Astrocyte (in vitro differentiated cells and primary cell): ENCODE results near the gene SNX5. TPM values are rescaled to one million over a fixed set of nuclear protein-coding genes. Genes with fewer than 3 reads are reported as not detected.

Experiments used
- DNase-seq: peaks from one replicate; pipeline ENCODE4 v3.0.0-alpha.2; 2010; ENCODE audit warnings: low read depth
- FAIRE-seq: peaks from 2 replicates; lab custom pipeline; 2011; peaks lifted over from hg19 to GRCh38; lab: Jason Lieb, UNC
- H2AFZ ChIP-seq: 2 replicates; pipeline ENCODE4 v1.6.0; 2012; ENCODE audit warnings: low read depth, low read length, inconsistent platforms
- H3K27ac ChIP-seq: 2 replicates; pipeline ENCODE4 v1.5.1; 2011; ENCODE audit warnings: low read depth, low read length, inconsistent platforms
- H3K27me3 ChIP-seq: 2 replicates; pipeline ENCODE4 v1.6.0; 2011; ENCODE audit warnings: low read length, inconsistent platforms; ENCODE audit not compliant: insufficient read depth
- H3K36me3 ChIP-seq: 2 replicates; pipeline ENCODE4 v1.5.1; 2011; ENCODE audit warnings: low read length, inconsistent platforms; ENCODE audit not compliant: insufficient read depth
- H3K4me1 ChIP-seq: 2 replicates; pipeline ENCODE4 v1.5.1; 2011; ENCODE audit warnings: low read length, inconsistent platforms; ENCODE audit not compliant: insufficient read depth
- H3K4me2 ChIP-seq: 2 replicates; pipeline ENCODE4 v1.6.0; 2012; ENCODE audit warnings: low read length, inconsistent platforms
- H3K4me3 ChIP-seq: 2 replicates; pipeline ENCODE4 v1.5.1; 2011; ENCODE audit warnings: low read depth, mild to moderate bottlenecking, low read length, inconsistent platforms; ENCODE audit not compliant: insufficient read depth
- H3K79me2 ChIP-seq: 2 replicates; pipeline ENCODE4 v1.6.0; 2012; ENCODE audit warnings: mild to moderate bottlenecking, low read length, inconsistent platforms; ENCODE audit not compliant: insufficient read depth
- H3K9ac ChIP-seq: 2 replicates; pipeline ENCODE4 v1.6.0; 2012; ENCODE audit warnings: mild to moderate bottlenecking, low read length, inconsistent platforms
- H3K9me3 ChIP-seq: 2 replicates; pipeline ENCODE4 v1.5.1; 2012; ENCODE audit warnings: low read depth, mild to moderate bottlenecking, low read length, inconsistent platforms; ENCODE audit not compliant: insufficient read depth
- H4K20me1 ChIP-seq: 2 replicates; pipeline ENCODE4 v1.6.0; 2012; ENCODE audit warnings: low read length, inconsistent platforms; ENCODE audit not compliant: insufficient read depth
- H3K27ac Mint-ChIP-seq: one replicate; pipeline ENCODE4 v1.8.0; 2021; ENCODE audit warnings: mild to moderate bottlenecking, mixed read lengths; ENCODE audit not compliant: unreplicated experiment
- H3K27me3 Mint-ChIP-seq: one replicate; pipeline ENCODE4 v1.8.0; 2021; ENCODE audit warnings: low read depth, mixed read lengths; ENCODE audit not compliant: unreplicated experiment
- H3K36me3 Mint-ChIP-seq: one replicate; pipeline ENCODE4 v1.8.0; 2021; ENCODE audit warnings: low read depth, mixed read lengths; ENCODE audit not compliant: unreplicated experiment
- H3K4me1 Mint-ChIP-seq: one replicate; pipeline ENCODE4 v1.8.0; 2021; ENCODE audit warnings: low read depth, mixed read lengths; ENCODE audit not compliant: unreplicated experiment
- H3K4me3 Mint-ChIP-seq: one replicate; pipeline ENCODE4 v1.8.0; 2021; ENCODE audit warnings: mild to moderate bottlenecking, moderate library complexity, mixed read lengths; ENCODE audit not compliant: unreplicated experiment
- H3K9me3 Mint-ChIP-seq: one replicate; pipeline ENCODE4 v1.8.0; 2021; ENCODE audit warnings: mild to moderate bottlenecking, mixed read lengths; ENCODE audit not compliant: unreplicated experiment
- CTCF ChIP-seq: IDR thresholded peaks from 2 replicates; pipeline ENCODE4 v1.5.1; 2011; ENCODE audit warnings: low read depth, mild to moderate bottlenecking, inconsistent platforms, low read length, moderate library complexity; ENCODE audit not compliant: insufficient read depth
- EZH2 ChIP-seq: IDR thresholded peaks from 2 replicates; pipeline ENCODE4 v1.6.1; 2012; ENCODE audit warnings: mild to moderate bottlenecking, low read length, inconsistent platforms; ENCODE audit not compliant: insufficient read depth
- total RNA-seq: library from RNA; stranded (reverse); gene quantifications from 2 replicates; pipeline ENCODE4 v1.2.1, GENCODE V29; 2021

Gene SNX5
- total RNA-seq, 1 donor from 2014 or later: 95.1 TPM

DNA sequence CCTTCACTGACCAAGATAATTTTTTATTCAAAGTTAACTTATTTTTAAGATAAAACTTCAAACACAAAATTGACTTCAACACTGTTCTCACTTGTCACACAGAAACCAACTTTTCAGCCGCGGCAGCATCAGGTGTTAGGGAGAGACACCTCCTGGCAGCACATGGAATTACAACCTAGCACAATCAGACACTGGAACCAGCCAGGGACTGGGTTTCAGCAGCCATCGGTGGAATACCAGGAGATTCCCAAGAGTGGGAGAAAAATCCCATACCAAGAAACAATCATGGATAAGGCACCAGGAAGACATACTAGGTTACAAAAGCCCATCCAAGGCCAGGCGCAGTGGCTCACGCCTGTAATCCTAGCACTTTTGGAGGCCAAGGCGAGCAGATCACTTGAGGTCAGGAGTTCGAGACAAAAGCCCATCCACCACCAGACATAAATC lies 70.0 kb downstream of the SNX5 start:
- H4K20me1 ChIP-seq: no peaks in the 10 kb centered on the region
- H3K4me1 ChIP-seq: peaks cover 24% of the 10 kb centered on the region
- peak; percentile 60 for FAIRE-seq
- H3K4me2 ChIP-seq: no peak overlapping the region
- H3K36me3 ChIP-seq: no peaks in the 10 kb centered on the region
- H3K27me3 Mint-ChIP-seq: peaks cover 17% of the 10 kb centered on the region
- H3K27ac ChIP-seq: no peak overlapping the region
- H3K79me2 ChIP-seq: no peaks in the 10 kb centered on the region
- H3K4me3 ChIP-seq: no peak overlapping the region
- H3K9me3 Mint-ChIP-seq: no peaks in the 10 kb centered on the region
- no peaks in the 10 kb centered on the region for H3K27me3 ChIP-seq
- H2AFZ ChIP-seq: no peak overlapping the region
- H3K4me1 Mint-ChIP-seq: peaks cover 21% of the 10 kb centered on the region
- H3K27ac Mint-ChIP-seq: no peak overlapping the region
- TF ChIP-seq EZH2 (no peak), CTCF (peak; percentile 95)
- peak; percentile 27 for DNase-seq
- no peaks in the 10 kb centered on the region for H3K36me3 Mint-ChIP-seq
- H3K4me3 Mint-ChIP-seq: no peak overlapping the region
- H3K9ac ChIP-seq: no peak overlapping the region
- H3K9me3 ChIP-seq: no peaks in the 10 kb centered on the region

DNA sequence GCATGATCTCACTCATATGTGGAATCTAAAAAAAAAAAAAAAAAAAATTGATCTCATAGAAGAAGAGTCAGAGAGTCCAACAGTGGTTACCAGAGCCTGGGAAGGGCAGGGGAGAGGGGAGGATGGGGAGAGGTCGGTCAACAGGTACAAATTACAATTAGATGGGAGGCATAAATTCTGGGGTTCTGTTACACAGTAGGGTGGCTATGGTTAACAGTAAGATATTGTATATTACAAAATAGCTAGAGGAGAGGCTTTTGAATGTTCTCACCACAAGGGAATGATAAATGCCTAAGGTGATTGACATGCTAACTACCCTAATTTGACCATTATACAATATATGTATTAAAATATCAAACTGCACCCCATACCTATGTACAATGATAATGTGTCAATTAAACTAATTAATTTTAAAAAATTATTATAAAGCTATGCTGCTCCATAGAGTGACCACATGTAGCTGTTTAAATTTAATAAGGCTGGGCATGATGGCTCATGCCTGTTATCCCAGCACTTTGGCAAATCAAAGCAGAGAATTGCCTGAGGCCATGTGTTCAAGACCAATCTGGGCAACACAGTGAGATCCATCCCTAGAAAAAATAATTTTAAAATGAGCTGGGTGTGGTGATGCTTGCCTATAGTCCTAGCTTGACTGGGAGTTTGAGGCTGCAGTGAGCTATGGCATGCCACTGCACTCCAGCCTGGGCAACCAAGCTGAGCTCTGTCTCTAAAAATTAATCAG lies 70.9 kb downstream of the SNX5 start:
- Histone ChIP-seq H3K9me3 (no peaks in the 10 kb centered on the region), H3K4me1 (peaks cover 24% of the 10 kb centered on the region), H4K20me1 (no peaks in the 10 kb centered on the region), H3K27me3 (no peaks in the 10 kb centered on the region), H3K9ac (no peak overlapping the region), H3K27ac (no peak overlapping the region), H3K4me3 (no peak overlapping the region), H3K36me3 (no peaks in the 10 kb centered on the region), H3K4me2 (no peak overlapping the region), H3K79me2 (no peaks in the 10 kb centered on the region), H2AFZ (no peak overlapping the region)
- Mint-ChIP-seq H3K27me3 (peaks cover 11% of the 10 kb centered on the region), H3K27ac (no peak overlapping the region), H3K4me3 (no peak overlapping the region), H3K9me3 (peaks cover under 1% of the 10 kb centered on the region), H3K36me3 (no peaks in the 10 kb centered on the region), H3K4me1 (peaks cover 21% of the 10 kb centered on the region)
- FAIRE-seq: no peak
- no peak for DNase-seq
- no peak for TF ChIP-seq CTCF
- TF ChIP-seq EZH2: no peak

DNA sequence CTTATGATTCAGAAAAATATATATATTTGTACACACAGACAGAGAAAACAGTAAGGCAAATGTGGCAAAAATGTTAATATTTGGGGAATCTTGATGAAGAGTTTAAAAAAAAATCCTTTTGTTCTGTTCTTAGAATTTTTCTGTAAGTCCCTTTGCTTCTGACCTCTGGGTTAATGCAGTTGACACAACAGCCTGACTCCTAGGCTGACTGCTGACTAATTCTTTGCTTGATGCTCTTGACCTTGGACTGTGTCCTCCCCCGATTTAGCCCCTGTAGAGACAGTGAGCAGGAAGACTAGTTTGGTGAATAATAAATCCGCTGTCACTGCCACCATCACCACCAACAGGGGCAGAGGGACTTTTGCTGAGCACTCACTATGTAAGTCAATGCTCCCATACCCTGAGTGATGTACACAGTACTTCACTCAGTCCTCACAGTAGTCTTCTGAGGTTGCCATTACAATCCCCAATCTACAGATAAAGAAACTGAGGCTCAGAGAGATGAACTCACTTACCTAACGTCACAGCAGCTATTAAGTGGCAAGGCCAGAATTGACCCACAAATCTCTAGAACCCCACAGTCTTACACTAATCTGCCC lies 71.7 kb downstream of the SNX5 start:
- H3K27me3 ChIP-seq: no peaks in the 10 kb centered on the region
- no peak overlapping the region for H3K9ac ChIP-seq
- no peaks in the 10 kb centered on the region for H3K79me2 ChIP-seq
- H3K4me1 ChIP-seq: peaks cover 24% of the 10 kb centered on the region
- no peak overlapping the region for H3K27ac ChIP-seq
- H3K4me1 Mint-ChIP-seq: peaks cover 21% of the 10 kb centered on the region
- H3K36me3 Mint-ChIP-seq: no peaks in the 10 kb centered on the region
- FAIRE-seq (peak; percentile 37), DNase-seq (no peak)
- no peak overlapping the region for H3K27ac Mint-ChIP-seq
- no peaks in the 10 kb centered on the region for H3K9me3 ChIP-seq
- H3K4me2 ChIP-seq: peak overlapping the region; percentile 9
- no peak overlapping the region for H3K4me3 ChIP-seq
- H3K27me3 Mint-ChIP-seq: peaks cover 8% of the 10 kb centered on the region
- H3K9me3 Mint-ChIP-seq: peaks cover 2% of the 10 kb centered on the region
- TF ChIP-seq CTCF: no peak
- H3K4me3 Mint-ChIP-seq: no peak overlapping the region
- H3K36me3 ChIP-seq: no peaks in the 10 kb centered on the region
- no peaks in the 10 kb centered on the region for H4K20me1 ChIP-seq
- H2AFZ ChIP-seq: no peak overlapping the region
